ENCODE data around the gene GHRL.
"Not testable (repeated sequence)": the region's sequence is repeated elsewhere in the genome, so short reads cannot be mapped to it uniquely, and the experiment has no call there.

GHRL gene

DNA sequence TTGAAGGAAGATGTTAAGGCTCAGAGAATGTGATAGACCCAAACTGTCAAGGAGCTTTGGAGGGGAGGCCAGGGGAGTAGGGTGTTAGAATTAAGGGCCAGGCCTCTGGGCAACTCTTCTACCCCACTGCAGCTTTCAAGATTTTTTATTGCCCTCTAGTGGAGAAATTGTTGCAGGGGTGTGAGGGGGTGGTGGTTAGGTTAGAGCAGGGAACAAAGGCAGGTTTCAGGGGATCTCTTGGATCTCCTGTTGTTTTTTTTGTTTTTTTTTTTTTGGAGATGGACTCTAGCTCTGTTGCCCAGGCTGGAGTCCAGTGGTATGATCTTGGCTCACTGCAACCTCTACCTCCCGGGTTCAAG, 29.6 kb upstream of the GHRL start:
- peak; percentile 6 for DNase-seq

DNA sequence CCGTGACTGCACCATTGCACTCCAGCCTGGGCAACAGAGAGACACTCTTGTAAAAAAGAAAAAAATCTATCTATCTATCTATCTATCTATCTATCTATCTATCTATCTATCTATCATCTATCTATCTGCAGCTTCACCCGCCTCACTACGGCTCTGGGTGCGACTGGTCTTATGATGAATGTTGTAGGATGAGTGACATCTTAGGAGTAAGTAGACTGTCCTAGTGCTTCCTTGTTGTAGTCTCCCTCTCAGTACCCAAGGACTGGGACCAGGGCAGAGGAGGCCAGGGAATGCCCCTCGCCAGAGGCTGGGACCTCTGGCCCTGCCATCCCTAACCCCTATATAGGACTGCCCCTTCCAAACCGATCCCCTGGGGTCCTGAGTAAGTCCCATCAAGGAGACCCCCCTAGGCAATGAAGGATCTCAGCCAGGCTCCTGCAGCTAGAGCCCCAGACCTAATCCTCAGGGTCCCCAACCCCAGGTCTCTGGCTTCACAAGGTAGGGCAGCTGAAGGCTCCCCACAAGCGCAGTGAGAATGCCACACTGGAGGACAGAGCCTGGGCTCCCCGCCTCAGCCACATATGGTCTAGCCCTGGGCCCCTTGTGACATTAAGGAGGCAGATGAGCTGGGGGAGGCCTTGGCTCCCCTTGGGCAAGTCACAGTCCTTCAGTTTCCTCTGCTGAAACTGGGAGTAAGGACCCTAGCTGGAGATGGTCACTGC, 29.0 kb upstream of the GHRL start:
- DNase-seq = no peak

DNA sequence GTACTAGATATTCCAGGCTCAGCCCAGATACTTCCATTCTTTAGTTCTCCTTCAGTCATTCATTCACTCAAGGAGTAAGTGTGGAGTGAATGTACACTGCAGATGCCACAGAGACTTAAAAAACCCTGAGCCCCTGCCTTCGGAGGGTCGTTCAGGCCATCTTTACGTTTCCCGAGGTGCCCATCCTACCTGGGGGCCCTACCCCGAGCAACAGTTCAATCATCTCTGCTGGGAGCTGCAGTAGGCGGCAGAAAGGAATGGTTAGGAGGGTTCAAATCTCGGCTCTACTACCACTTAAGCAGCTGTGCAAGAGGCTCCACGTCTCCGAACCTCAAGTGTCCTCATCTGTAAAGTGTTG, 27.6 kb upstream of the GHRL start:
- DNase-seq = no peak

DNA sequence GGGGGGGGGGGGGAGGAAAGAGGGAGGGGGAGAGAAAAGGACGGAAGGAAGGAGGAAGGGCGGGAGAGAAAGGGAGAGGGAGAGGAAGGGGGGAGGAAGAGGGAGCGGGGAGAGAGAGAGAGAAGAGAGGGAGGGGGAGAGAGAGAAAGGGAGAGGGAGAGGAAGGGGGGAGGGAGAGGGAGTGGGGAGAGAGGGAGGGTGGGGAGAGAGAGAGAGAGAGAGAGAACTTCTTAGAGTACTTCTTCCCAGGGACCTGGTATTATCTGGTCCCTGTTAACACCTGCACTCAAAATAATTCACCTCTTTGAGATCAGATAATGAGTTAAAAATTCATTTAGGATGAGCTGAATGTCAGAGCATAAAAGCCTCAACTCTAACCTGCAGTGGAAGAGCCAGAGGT, 27.1 kb upstream of the GHRL start:
- no peak for DNase-seq

DNA sequence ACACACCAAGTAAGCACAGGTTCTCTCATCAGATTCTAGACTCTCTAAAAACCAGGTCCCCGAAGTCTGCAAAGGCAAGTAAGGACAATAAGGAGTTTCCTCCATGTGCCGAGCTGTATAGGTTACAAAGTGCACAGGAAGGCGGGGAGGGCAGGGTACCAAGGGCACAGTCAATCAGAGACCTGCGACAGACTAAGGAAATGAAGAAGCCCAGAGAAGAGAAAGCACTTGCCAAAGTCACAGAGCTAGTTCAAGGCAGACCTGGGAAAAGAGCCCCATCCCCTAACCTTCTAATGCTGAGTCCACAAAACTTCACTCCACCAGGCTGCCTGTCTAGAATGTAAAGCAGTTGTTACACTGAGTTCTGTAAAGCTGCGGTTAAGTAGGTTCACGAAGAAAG, 26.5 kb upstream of the GHRL start:
- no peak for DNase-seq

DNA sequence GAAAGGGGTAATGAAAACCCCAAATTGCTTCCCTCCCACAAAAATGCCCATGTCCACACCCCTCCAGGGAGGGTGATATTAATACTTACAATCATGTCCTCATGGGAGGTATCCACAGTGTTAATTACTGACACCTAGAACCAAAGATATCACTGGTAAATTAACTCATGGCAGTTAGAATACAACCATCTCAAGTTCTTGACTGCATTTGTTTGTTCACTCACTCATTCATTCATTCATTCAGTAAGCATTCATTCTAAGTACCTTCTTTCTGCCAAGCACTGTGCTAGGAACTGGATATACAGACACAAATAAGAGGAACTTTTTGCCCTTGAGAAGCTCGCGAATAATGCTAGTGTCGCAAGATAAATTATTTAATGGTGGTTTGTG, 25.2 kb upstream of the GHRL start:
- no peak for DNase-seq

DNA sequence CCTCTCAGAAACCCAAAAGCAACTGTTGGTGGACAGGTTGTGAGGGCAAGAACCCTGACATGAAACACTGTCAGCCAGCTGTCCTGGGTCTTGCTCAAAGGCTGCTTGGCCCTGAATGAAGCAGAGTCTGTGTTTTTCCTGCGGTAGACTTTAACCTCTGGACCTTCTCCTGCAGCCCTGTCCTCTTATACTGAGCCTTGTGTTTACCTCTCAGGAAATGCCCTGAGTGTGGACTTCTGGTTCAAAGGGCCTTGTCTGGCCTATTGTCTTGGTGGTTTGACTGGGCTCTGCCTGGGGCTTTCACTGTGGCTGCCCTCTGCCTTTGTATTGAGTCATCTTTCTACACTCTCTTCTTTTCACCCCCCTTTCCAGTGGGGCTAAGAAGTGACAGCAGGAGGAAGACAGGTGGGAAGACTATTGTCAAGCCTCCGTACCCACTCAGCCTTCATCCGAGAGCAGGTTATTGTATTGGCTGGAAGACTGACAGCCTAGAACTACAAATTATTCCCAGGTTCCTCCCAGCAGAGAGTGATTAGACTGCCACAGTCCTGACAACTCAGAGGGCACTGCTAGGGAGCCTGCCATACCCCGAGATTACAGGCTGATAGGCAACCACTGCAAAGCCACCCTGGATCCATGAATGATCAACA, 24.7 kb upstream of the GHRL start:
- DNase-seq = no peak

DNA sequence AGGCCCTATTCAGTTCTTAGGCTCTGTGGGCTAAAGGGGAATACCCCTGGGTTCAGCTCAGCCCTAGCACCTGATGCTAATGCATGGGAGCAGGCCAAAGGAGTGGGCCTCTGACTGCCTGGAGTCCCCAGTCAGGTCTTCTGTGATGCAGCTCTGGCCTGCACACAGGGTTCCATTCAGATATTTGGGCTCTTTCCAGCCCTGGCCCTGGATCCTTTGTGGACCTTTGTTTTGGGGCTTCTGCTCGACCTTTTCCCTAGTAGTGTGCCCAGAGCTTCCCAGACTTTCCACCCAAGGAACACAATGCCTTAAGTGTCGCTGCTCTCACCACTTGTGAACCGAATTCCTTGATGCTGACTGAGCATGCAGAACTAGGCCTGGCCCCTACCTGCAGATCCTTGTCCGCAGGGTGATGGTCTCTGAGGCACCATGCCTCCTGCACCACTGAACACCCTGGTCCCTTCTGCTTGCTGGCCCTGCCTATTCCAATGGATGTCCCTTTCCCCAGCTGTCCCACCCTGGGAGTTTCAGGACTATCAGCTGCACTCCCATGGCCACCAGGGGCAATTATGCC, 23.1 kb upstream of the GHRL start:
- no peak for DNase-seq

DNA sequence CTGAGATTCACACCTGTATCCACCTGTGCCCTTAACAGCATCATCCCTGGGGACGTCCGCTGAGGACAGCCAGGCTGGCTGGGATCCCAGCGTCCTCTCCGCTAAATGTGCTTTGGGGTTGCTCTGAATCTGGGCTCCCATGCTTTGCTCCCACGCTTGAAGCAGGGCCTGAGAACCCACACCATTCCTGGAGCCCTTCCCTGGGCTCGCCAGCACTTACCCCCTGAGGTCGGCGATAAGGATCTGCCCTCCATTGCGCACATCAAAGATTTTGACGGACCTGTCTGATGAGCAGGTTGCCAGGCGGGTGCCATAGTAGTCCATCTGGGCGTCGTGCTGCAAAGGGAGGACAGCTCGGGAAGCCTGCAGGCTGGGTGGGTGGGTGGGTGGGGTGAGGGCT, 22.4 kb upstream of the GHRL start:
- DNase-seq = no peak

DNA sequence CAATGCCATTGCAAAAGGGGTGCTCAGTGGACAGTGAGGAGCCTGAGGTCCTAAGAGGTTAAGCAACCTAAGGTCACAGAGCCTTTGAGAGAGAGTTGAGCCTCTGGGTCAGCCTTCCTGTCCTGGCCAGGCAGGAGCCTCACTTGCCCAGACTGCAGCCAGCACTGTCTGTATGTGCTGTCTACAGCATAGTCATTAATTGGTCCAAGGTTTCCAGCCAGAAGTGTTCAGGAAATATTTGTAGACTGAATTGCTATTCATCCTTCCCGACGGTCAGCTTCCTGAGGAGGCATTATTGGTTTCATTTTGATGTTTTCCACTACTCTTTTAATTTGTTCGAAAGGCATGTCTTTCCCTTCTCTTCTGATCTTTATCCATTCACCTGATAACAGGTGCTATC, 20.1 kb upstream of the GHRL start:
- no peak for DNase-seq

DNA sequence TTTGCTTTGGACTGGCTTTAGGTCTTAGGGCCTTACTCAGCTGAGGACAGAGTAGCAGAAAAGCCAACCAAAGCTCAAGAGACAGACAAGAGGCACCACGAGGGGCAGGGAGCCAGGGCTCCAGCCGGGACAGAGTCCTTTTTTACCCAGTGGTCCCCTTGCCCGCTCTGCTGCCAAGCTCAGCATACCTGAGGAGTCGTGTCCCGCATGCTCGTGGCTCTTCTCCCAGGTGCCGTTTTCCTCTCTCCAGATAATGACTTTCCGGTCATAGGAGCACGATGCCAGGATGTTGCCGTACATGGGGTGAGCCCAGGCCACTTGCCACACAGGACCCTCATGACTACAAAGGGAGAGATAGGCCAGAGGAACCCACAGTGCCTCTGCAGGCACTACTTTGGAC, 19.6 kb upstream of the GHRL start:
- no peak for DNase-seq

DNA sequence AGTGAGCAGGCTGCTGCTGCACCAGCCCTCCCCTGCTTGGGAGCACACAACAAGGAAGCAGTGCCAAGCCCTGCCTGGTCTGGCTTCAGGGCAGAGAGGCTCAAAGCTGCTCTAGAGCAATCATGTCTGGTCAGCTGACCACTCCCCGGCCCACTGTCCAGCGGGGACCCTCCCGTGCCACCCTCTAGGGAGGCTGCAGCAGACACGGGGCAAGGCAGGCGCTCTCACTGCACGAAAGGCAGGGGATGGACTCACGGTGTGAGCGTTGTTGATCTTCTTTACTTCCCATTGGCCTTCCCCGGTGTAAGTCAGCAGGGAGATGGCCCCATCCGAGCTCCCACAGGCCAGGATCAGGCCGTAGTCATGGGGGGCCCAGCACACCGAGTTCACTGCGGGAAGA, 19.0 kb upstream of the GHRL start:
- no peak for DNase-seq

DNA sequence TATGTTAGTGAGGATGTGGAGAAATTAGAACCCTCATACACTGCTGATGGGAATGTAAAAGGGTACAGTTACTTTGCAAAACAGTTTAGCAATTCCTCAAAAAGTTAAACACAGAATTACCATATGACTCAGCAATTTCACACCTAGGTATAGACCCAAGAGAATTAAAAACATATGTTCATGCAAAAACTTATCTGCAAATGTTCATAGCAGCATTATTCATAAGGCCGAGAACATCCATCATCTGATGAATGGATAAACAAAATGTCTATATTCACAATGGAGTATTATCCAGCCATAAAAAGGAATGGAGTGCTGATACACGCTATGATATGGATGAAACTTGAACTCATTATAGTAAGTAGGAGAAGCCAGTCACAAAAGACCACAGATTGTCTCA, 17.8 kb upstream of the GHRL start:
- DNase-seq = no peak

DNA sequence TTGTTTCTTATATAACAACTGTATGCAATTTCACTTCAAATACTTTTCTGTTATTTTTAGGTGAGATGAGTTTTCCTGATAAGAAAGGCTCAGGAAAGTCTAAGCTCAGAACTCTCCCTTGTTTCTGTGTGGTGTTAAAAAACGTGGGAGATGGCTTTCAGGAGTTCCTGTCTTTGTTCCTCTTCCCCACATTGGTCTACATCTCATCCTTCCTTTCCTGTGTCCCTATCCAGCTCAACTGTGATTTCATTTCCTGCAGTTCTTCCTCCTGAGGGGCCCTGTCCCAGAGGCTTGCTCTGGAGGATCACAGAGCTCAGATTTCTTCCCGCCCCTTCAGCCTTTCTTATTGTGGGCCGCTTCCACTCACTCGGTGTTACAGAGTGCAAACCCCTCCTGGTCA, 17.0 kb upstream of the GHRL start:
- no peak for DNase-seq

DNA sequence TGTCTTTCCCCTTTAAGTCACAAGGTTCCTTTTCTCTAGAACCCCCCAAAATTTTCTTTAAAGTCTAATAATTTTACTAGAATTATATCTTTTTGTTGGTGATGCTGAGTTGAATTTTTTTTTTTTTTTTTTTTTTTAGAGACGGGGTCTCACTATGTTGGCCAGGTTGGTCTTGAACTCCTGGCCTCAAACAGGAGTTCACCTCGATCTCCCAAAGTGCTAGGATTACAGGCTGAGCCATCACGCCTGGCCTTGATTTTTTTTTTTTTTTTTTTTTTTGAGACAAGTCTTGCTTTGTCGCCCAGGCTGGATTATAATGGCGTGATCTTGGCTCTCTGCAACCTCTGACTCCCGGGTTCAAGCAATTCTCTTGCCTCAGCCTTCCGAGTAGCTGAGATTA, 15.9 kb upstream of the GHRL start:
- no peak for DNase-seq

DNA sequence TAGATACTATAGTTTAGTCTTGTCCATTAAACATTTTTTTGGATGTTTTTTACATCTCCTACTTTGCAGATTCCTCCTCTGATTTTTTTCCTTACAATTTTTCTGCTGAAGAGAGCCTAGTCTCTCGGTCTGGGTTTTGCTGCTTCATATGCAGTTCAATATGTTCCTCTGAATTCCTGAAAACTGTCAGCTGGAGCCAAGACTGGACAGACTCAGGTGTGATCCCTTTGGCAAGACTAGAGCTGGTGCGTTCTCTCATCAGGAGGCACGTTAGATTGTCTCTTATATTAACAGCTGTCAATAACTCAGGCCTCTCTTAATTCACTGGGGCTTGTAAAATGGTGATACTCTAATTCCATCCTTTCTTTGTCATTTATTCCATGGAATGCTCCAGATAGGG, 13.4 kb upstream of the GHRL start:
- no peak for DNase-seq

DNA sequence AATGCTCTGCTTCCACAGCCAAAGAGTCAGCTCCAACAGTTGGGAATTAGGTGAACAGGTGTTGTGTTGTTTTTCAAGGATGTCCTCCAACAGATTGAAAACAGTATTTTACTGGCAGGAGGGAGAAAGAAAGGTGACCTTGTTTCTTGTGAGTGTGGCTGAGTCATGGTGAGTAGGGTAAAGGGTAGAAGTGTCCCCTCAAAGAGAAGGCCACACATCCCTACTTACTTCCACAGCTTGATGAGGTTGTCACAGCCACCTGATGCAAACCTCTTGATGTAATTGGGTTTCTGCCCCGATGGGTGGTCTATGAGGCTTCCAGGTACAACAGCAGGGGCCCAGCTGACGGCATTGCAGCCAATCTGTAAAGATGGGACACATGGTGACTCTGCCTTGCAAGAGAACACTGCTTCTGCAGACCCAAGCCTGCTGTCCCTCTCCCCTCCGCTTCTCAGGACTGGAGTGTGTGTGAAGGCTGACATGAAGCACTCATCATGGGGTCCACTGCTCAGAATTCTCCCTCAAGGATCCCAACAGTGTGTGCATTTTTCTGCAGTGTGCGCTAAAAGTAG, 12.7 kb upstream of the GHRL start:
- no peak for DNase-seq

DNA sequence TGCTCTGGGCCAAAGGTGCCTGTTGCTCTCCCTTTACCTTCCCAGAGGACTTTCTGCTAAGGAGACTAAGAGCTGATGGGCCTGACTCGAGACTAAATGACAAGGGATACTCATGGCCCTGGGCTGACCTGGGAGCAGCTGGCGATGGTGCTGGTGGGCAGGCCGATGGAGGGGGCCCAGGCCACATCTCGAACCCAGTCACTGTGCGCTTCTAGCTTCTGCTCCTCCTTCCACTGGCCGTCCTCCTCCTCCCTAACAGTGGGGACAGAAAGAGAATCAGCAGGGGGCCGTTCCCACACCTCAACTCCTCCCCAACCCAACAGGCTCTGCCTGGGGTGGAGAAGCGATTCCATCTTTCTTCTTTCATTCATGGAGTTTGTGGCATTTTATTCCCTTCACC, 12.2 kb upstream of the GHRL start:
- DNase-seq = no peak

DNA sequence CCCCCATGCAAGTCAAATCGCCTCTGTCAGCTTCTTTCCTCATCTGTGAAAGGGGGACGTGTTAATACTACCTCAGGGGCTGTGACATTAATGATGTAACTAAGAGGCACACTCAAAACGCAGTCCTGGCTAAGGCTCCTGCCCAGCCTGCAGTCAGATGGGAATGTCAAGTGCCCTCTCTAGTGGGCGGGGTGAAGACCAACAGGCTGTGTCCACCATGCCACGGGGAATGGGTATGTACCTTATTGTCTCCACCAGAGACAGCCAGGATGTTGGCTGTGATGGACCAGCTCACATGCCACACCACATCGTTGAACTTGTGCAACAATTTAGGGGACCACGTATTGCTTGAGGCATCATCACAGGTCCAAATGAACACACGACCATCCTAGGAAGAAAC, 11.0 kb upstream of the GHRL start:
- no peak for DNase-seq

DNA sequence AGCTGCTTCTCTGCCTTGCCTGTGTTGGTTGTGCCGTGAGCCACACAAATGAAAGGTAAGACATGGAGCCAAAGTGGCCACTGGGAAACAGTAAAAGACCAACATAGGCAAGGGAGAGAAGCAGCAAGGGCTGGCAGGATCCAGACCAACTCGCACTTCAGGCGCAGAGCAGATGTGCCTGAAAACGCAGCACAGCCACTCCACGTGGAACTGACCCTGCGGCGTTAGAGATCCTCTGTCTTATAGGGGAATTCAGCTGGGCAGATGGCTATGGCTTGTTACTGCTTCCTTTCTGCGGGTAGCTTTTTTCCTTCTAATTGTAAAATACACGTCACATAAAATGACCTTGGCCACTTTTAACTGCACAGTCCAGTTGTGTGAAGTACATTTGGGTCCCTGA, 10.4 kb upstream of the GHRL start:
- DNase-seq = no peak

DNA sequence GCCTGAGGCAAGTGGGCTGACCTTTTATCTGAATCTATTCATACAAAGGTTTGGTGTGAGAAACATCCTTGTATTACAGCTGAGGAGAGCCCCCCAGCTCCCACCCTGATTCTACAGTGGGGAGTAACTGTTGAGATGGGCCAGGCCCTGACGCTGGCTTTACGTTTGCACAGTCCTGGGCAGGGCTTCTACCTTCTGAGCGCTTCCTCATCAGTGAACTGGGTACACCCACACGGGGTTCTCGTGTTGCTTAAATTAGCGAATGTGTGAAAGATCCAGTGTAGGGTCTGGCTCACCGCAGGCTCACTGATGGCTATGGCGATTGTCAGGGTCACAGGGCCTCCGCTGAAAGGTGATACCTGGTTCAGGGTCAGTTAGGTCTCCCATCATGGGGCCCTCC, 7.3 kb upstream of the GHRL start:
- DNase-seq = no peak

DNA sequence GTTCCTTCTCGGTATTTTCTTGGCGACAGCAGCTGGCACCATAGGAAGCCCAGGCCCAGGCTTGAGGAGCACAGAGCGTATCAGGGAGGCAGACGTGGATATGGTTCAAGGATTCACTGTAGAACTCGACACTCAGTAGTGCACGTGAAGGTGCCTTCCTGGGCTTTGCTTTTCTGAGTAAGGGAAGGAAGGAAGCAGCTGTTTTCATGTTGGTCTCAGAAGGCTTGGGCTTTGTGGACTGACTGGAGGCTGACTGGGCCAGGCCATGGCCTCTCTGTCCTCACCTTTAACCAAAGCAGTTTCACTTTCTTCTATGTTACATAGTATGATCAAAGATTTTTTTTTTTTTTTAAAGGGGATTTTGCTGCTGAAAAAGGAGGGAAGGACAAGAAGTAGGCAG, 6.9 kb upstream of the GHRL start:
- DNase-seq = no peak

DNA sequence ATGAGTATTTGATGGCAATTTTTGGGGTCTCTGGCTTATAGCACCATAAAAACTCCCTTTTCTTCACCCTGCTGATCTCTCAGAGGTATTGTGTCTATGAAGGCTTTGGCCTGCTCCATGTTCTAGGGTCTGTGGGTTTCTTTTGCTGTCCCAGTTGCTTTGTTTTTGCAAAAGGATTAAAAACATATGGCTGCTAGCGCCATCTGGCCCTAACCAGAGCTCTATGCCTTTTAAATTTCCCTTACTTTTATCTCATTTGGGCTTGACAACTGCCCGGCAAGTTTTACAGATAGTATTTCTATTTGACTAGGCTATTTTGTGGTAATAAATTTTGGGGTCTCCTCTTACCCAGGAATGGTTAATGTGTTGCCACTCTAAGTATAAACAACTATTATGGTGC, 6.4 kb upstream of the GHRL start:
- DNase-seq = no peak

DNA sequence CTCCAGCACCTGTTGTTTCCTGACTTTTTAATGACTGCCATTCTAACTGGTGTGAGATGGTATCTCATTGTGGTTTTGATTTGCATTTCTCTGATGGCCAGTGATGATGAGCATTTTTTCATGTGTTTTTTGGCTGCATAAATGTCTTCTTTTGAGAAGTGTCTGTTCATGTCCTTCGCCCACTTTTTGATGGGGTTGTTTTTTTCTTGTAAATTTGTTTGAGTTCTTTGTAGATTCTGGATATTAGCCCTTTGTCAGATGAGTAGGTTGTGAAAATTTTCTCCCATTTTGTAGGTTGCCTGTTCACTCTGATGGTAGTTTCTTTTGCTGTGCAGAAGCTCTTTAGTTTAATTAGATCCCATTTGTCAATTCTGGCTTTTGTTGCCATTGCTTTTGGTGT, 5.3 kb upstream of the GHRL start:
- DNase-seq = not testable (repeated sequence)
